D341Med (cell line): ENCODE data around the gene INF2.
"Not testable (repeated sequence)": the region's sequence is repeated elsewhere in the genome, so short reads cannot be mapped to it uniquely, and the experiment has no call there.

ENCODE experiments used
- DNase-seq: peaks from one replicate; pipeline ENCODE4 v3.0.0; 2012; ENCODE audit warnings: low spot score

INF2 gene

DNA sequence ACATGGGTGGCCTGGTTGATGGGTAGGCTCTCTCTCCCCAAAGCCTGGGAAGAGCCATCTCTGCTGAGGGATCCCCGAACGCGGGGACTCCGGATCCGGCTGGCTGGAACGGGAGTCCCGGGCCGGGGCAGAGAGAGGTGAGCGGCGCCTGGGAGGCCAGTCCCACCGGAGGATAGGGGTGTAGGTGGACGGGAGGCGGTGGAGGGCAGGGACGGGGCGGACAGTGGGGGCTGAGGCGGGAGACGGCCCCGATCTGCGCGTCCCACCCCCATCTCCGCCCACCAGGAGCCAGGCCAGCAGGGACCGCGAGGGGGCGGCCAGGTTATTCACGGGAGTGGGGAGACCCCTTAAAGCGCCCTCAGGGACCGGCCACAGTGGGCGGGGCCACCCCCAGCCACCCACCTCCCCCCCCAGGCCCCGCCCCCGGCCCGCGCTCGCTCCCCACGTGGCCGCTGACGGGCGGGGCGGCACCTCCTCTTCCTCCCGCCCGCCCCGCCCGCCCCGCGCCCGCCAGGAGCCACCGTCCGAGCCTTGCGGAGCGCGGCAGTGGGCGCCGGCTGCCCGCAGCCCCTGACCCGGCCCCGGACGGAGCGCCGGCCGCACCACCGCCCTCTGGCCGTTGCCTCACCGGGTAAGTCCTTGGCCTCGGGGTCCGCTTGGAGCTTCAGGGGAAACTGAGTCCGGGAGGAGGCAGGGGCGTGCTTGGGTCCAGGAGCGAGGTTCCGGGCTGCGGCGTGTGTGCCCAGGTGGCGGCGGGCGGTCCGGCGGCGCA, at the start of gene INF2:
Gene INF2 (plus strand): TSS at position 510 of the 772 bp plus-strand sequence. CDS start 11,748 bp downstream, outside the sequence.
- DNase-seq: peak; percentile 84

DNA sequence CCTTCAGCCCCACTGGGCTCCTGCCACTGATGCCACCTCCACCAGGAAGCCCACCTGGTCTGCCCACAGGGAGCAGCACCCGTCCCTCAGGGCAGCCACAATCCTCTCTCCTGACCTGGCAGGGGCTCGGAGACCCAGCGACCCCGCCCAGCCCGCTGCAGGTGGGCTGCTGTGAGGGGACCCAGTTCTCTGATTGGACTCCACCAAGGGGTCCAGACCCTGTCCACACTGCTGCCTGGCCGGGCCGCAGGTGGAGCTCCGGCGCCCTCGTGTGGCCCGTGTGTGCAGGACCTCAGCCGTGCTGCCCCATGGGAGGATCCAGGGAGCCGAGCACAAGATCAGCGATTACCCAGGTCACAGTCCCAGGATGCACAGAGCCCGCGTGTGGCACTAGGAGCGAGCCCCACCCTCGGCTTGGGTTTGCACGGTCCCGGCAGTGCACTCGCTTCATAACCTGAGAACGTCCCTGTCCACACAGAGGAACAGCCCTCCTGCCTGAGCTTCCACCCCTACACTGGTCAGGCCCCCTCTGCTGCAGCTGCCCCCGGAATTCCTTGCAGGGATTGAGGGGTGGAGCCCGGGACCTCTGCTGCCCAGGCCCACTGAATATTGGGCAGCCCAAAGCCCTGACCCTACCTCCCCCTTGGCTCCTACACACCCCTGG, 49.4 kb upstream of the INF2 start:
- DNase-seq: peak; percentile 92

DNA sequence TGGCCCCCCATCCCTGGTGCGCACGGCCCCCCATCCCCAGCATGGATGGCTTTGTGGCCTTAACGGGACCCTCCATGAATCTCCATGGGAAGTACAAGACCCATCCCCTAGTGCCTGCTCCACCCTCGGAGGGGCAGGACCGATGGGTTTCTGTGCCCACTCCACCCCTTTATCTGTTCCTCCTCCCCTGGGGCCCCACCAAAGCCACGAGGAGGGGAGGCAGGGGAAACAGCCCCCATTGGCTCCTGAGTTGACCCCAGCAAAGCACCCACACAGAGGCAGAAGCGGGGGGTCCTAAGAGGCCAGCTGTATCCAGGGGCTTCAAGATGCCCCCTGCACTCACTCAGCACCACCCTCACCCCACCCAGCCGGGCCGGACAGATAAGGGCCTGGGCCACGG, 48.7 kb upstream of the INF2 start:
- no peak for DNase-seq

DNA sequence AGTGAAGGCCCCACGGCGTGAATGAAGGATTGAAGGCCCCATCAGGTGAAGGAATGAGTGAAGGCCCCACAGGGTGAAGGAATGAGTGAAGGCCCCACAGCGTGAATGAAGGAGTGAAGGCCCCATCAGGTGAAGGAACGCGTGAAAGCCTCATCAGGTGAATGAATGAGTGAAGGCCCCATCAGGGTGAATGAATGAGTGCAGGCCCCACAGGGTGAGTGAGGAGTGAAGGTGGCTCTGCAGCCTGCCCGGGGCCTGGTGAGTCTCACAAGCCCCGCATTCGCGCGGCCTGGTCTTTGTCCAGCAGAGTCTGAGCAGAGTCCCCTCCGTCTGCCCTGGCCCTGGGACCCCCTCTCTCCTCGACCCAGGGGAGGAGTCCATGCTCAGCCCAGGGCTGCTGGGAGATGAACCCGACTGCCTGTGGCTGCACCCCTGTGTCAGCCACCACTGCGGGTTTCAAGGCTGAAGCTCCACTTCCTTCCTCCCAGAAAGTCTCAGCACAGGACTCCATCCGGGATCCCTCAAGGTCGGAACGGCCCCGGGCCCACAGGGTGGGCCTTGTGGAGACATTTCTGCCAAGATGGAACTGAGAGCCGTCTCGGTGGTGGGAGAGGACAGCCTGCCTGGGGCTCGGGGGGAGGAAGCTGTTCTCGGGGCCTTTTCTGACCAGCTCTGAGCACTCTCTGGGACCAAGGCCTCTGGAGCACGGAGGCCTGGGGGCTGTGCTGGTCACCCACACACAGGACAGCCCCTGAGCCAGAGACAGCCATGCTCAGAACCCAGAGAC, 47.5 kb upstream of the INF2 start:
- DNase-seq: no peak

DNA sequence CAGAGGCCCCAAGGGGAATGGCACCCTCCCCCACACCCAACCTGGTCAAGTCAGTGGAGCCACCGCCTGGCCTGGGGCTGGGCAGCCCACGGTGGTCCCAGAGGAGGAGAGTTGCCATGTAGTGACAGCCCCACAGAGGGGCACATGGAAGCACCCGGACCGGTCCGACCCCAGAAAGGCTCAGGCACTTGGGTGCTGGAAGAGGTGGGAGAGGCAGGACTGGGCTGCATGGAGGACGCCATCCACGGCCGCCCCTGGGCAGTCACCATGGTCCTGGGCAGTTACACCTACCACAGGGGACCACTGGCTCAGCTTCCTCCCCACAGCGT, 46.9 kb upstream of the INF2 start:
- DNase-seq: no peak

DNA sequence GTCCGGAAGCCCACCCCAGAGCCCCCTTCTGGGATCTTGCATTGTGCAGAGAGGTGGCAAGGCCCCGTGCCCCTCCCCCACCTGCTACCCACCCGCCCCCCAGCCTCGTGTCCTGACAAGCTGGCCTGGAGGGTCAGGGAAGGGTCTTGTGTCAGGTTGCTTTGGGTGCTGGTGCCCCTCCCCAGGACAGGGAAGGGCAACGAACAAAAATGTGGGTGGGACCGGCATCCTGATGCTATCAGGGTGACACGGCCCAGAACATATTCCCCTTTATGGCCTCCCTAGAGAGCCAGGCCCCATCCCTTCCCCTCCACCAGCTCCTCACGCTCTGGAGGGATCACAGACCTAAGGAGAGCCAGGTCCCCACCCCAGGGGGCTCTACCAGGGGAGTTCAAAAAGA, 46.1 kb upstream of the INF2 start:
- DNase-seq: no peak

DNA sequence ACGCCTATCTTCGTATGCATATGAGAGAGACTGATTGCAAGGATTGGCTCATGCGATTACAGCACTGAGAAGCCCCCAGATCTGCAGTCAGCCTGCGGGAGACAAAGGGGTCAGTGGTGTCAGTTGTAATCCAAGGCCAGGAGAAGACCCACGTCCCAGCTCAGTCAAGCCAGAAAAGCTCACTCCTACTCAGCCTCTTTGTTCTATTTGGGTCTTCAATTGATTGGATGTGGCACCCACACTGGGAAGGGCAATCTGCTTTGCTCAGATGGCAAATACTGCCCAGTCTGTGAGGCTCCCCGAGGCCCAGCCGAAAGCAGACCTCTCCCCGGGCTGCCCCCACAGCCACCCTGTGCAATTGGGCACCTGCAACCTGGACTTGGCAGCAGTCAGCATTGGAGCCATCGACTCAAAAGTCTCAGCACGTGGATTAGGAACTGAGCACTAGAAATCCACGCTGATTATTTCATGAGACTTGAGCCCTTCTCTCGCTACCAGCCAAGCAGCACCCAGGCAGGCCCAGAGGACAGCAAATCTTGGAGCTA, 45.3 kb upstream of the INF2 start:
- no peak for DNase-seq

DNA sequence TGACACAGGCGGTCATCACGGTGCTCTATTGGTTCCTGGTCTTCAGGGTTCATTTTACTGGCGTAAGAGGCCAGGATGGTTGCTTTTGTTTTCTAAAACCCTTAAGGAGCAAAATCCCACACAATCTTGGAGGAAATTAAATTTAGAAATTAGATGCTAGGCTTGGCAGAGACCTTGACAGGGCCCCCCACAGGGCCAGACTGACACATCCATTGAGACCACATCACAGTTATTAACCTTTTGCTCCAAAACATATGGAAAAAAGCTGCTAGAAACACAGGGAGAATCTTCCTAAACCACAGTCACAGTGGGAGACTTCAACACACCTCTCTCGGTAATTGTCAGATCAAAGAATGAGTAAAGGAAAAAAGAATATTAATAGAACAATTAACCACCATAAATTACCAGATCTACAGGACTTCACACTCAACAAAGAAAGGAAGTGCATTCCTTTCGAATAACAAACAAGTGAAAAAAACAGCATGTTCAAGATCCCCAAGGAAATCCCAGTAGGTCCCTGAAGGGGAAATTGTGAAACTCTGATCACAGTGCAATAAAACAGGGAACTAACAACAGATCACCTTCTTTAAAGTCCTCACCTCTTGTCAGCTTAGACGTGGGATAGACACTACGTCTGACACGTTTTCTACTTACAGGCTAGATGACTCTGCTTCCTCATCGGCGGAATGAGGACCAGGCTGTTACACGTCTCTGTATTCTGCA, 44.6 kb upstream of the INF2 start:
- no peak for DNase-seq

DNA sequence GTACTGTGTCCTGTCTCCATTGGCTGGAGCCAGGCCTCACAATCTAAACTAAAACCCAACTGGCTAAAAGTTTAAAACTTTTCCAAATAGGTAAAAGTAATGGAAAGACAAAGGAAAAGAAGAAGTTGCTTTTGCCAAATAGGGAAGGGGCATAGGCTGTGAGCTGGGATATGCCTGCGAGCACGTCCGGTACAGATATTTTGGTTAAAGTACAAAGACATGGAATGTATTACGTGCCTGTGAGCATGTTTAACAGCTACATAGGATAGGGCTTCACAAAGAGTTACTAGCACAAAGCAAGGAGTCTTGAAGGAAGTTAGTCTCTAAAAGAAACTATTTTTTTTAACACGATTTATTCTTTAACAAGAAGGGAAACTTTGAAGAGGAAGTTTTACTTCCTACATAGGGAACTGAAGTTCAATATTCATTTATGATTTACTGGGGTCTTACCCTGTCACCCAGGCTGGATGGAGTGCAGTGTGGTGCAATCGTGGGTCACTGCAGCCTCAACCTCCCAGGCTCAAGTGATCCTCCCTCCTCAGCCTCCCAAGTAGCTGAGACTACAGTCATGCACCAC, 41.9 kb upstream of the INF2 start:
- no peak for DNase-seq

DNA sequence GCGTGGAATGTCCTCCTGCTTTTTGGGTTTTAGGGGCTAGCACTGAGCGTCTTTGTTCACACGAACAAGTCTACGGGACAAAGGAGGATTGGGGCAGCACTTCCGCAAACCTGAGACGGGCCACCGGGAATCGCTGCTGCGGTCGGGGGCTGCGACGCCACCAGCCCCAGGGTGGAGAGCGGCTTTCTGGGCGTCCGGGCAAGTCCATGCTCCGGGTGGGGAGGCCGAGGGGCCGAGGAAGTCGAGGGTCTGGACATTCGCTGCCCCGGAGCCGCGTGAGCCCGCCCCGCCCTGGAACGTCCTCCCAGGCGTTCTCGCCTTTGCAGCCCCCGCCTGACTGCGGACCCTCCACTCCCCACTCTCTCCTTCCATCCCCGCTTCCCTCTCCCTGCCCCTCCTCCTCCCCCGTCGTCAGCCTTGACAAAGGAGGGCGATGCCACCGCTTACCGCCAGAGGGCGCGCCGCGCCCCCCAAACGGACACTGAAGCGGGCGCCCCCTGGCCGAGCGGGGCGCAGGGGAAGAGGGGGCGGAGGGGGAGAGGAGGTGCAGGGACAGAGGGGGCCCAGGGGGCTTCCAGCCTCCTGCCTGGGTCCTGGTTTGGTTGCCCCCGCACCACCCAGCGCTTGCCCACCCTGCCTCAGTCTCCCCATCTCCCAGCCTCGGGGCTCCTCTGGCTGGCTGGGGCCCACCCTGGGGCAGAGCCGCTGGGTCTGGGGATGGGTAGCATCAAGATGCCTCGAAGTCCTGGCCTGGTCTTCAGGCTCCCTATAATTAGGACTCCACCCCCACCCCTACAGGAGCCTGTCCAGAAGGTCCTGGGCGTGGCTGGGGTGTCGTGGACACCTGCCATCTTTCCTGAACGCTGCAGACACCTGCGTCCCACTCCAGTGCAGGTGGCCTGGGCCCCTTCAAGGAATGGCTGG, 39.1 kb upstream of the INF2 start:
- peak; percentile 91 for DNase-seq

DNA sequence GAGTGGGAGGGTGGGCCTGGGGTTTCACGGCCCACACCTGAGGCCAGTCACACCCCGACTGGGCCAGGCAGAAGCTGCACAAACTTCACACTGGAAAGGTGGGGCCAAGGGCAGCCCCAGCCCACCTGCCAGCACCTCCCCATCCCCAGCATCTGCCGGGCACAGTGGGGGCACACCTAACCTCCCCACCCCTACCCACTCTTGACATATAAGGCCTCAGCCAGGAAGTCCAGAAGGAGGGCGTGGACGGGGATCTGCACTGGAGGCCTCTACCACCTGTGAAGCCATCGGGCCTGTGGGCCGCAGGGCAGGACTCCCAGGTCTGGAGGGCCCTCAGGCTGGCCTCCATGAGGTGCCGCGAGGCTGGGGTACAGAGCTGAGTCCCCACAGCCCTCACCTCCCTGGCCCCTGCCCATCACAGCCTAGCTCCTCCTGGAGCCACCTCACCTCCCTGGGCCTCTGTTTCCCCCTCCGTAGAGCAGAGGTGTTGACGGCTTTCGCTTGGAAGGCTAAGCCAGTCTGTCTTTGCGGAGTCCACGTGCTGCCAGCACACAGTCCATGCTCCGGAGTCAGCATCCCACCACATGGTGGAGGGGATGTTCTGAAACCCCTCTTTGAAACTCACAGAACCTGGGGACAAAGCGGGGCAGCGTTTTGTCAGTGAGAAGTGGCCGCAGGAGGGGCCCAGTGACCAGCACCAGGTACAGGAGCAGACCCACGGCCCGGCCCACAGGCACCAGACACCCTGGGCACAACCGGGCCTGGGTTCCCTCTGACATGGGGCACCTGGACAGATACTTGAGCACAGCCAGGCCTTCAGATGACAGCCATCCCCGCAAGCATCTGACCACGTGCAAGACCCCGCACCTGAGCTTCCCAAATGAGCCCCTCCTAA, 38.2 kb upstream of the INF2 start:
- DNase-seq: no peak

DNA sequence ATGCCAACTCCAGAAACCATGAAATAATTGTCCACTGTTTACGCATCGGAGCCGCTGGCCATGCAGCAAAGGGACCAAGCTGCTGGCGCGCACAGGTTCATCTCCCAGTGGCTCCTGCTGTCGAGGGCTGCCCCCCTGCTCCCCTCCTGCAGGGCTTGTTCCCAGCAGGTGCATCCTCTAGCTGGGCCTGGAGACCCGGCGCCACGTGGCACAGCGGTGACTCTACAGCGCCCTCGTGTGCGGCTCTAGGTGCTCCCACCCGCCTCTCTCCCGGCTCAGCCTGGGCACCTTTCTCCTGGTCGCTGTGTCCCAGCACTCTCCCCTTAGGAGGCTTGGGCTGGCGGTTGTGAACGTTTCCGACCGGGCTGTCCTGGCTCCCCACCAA, 37.5 kb upstream of the INF2 start:
- DNase-seq: peak; percentile 31

DNA sequence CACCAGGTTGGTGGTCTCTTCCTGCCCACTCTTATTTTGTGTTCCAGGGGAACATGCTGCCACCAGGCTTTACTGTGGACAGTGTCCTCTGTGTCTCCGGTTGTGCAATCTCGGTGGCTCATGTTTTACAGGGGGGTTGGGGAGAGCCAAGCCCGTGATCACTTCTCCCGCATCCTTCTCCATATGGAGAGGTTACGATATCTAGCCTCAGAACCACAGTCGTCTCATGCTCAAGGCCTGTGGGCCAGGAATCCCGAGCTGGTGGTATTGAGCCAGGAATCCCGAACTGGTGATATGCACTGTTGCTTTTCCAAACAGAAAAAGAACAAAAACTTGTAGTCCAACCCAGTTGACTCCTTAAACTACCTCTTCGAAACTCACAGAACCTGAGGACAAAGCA, 37.0 kb upstream of the INF2 start:
- no peak for DNase-seq

DNA sequence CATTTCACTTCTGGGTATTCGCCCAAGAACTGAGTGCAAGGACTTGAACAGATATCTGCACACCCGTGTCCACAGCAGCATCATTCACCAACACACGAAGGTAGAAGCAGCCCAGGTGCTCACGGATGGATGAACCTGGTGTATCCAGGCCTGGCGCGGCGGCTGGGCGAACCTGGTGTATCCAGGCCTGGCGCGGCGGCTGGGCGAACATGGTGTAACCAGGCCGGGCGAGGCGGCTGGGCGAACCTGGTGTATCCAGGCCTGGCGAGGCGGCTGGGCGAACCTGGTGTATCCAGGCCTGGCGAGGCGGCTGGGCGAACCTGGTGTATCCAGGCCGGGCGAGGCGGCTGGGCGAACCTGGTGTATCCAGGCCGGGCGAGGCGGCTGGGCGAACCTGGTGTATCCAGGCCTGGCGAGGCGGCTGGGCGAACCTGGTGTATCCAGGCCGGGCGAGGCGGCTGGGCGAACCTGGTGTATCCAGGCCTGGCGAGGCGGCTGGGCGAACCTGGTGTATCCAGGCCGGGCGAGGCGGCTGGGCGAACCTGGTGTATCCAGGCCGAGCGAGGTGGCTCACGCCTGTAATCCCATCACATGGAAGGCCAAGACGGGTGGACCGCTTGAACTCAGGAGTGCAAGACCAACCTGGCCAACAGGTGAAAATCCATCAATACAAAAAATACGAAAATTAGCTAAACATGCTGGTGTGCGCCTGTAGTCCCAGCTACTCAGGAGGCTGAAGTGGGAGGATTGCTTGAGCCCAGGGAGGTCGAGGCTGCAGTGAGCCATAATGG, 36.1 kb upstream of the INF2 start:
- DNase-seq: not testable (repeated sequence)

DNA sequence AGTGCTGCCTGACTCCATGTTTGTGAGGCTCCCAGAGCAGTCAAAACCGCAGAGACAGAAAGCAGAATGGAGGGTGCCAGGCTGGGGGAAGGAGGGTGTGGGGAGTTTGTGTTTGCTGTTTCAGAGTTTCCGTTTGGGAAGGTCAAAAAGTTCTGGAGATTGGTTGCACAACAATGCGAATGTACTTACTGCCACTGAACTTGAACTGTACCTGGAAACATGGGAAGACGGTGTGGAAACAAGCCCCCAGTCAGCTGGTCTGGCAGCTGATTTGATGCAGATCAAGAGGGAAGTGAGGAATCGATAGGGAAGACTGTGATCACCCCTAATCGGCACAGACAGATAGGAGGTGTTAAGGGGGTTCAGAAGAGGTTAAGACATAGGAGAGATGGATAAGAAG, 35.3 kb upstream of the INF2 start:
- DNase-seq: no peak

DNA sequence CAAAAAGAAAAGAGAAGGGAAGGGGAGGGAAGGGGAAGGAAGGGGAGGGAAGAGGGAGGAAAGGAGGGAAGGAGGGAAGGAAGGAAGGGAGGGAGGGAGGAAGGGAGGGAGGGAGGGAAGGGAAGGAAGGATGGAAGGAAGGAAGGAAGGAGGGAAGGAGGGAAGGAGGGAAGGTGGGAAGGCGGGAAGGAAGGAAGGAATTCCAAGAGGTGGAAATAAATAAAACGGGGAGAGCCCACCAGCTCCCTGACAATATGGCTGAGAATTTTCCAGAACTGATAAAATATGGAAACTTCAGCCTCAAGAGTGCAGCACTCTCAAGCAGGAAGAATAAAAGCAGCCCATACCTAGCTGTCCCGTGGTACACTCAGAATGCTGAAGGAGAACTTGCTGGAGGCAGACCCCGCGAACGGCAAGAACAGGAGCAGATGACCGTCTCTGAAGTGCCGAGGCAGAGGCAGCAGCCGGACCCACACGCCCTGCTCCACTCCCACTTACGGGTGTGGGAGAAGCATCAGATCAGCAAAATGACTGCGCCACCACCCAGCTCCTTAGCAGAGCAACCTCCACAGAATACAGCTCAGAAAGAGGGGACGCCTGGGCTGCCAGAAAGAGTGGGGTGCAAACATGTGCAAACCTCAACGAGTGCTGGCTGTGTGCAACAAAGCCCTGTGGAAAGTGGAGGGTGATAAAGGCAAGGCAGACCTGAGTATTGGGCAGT, 34.1 kb upstream of the INF2 start:
- DNase-seq: no peak

DNA sequence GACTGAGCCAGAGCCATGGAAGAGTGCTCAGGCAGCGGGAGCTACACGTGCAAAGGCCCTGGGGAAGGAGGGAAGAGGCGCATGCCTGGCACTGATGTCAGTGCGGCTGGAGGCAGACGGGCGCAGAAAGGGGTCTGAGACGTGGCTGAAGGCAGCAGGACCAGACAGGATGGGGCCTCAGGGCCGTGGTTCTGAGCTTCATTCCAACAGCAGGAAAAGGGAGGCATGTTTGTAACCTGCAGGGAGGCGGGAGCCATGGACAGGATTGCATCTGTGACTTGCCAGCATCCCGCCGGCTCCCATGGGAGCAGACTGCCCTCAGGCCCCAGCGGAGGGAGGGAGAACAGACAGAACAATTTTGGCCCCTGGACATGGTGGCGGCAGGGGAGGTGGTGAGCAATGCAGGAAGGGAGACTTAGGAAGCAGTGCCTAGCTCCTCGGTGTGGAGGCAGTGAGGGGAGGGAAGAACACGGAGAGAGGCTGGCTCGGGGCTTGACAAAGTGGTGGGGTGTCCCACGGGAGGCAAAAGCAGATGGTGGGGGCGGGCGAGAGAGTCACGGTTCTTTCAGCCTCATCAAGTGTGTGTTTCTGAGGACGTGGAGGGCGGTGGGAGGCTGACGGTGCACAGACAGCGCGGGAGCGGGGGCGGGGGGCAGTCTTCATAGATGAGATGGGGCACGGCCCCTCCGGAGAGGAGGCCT, 33.3 kb upstream of the INF2 start:
- no peak for DNase-seq
